Fibroblast of skin of scalp (primary cell): ENCODE measurements around the gene CCDC93. TPM values are rescaled to one million over a fixed set of nuclear protein-coding genes. Genes with fewer than 3 reads are reported as not detected.

Source experiments
- DNase-seq: peaks from one replicate; pipeline ENCODE4 v3.0.0-alpha.2; 2013
- polyA plus RNA-seq, 2 experiments: library from polyadenylated mRNA; unstranded; fragments of 120-200 nt; gene quantifications; one replicate each; pipeline ENCODE4 v1.2.1, GENCODE V29; 2013; ENCODE audit not compliant: insufficient read length in 2 of 2

CCDC93 gene
- polyA plus RNA-seq (2013, experiment 1 of 2; ENCODE audit: insufficient read length) = 15.6 TPM
- polyA plus RNA-seq (2013, experiment 2 of 2; ENCODE audit: insufficient read length) = 15.0 TPM

GRCh38 chr2:118013724-118014491 lies at the start of gene CCDC93:
TSS of gene CCDC93 (minus strand) at chr2:118014070. CDS start at chr2:118013995, 75 bp downstream.
- peak; percentile 85 for DNase-seq

GRCh38 chr2:118062669-118063068 lies 48.8 kb upstream of the CCDC93 start:
- no peak for DNase-seq

DNA sequence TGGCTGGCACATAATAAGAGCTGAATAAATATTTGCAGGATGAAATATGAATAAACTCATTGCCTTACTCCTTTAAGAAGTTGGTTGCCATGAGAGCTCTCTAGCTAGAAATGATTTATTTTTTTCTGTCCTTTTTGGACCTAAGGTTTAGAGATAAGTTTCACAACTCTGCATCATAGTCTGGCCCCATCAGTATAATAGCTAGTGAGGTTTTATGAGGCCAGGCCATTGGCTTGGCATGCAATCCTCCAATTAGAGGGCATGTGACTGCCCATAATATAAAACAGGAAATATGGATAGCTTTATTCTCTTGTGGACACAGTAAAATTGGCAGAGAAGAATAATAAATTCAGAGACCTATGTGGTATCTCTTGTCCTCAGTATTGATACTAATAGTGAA lies 48.2 kb upstream of the CCDC93 start:
- peak; percentile 14 for DNase-seq

DNA sequence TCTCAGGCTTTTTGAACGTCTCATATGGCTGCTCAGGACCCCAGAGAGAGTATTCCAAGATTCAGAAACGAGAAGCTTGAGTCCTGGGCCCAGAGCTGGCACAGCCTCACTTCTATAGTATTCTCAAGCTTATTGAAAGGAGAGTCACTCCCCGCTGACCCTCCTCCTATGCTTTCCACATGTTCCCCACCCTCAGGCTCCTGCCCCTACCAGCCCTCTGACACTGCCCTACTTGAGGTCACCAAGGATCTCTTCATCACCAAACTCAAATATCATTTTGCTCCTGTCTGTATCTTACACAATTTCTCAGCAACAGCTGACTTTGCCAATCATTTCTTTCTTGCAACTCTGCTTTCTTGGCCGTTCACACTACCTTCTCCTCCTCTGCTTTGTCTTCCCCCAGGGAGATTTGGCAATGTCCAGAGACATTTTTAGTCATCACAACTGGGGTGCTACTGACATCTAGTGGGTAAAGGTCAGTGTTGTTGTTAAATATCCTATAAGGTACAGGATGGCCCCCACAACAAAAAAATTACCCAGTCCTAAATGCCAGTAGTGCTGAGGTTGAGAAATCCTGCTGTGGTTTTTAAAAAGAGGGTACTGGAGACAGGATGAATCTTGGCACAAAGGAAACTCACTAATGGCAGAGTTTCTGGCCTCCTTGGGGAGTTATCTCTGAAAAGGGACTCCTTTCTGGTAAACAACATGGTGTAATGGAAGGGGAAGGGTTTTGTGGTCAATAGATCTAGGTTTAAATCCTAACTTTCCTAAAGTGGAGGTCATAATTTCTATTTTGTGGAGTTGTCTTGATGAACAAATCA lies 47.5 kb upstream of the CCDC93 start:
- DNase-seq = peak; percentile 75

GRCh38 chr2:118059919-118060478 lies 46.1 kb upstream of the CCDC93 start:
- peak; percentile 96 for DNase-seq

- DNase-seq = peak; percentile 40
These were observed 45.1 kb upstream of the CCDC93 start for GRCh38 chr2:118058951-118059350.

- no peak for DNase-seq
These were observed 42.9 kb upstream of the CCDC93 start for GRCh38 chr2:118056801-118057200.

DNA sequence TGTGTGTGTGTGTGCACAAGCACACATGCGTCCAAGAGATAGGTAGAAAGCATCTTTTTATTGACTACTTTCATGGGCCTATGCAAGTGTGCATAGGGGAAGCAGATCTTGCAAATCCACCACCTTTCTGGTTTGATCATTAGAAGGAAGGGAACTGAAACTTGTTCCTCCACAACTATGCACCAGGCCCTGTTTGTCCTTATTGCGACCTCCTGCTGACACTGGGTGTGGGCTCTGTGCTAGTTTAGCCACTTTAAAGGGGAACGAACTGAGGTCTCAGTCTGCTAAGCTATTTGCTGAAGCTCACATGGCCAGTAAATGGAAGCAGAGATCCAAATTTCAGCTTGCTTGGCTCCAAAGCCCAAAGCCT lies 42.3 kb upstream of the CCDC93 start:
- DNase-seq = no peak

DNA sequence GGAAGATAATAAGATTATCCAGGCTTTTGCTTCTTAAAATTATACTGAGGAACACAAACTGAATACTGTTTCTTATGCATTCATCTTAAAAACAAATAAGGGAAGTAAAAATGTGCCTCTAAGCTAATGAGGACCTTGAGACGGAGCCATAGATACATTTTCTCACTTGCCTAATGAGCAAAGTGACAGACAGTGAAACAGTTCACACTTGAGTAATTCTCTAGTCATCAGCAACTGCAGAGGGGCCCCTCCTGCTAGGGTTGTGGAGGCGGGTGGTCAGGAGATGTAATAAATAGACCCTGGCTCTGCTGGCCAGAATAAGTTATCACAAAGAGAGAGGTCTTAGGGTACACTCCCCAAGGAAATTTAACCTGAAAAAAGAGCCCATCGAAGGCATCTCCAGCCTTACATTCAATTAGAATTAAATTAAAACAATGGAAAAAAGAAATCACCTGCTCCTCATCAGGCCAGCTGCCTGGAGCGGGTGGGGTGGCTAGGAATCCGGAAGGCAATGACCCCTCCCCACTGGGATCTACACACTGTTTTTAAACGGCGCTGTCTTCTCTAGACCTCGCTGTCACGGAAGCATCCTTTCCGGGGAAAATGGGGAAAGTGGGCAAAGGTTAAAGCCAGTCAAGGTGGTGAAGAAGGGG lies 41.8 kb upstream of the CCDC93 start:
- DNase-seq = no peak

GRCh38 chr2:118054213-118055008 lies 40.5 kb upstream of the CCDC93 start:
- DNase-seq = no peak

GRCh38 chr2:118053681-118054080 lies 39.8 kb upstream of the CCDC93 start:
- DNase-seq = no peak

DNA sequence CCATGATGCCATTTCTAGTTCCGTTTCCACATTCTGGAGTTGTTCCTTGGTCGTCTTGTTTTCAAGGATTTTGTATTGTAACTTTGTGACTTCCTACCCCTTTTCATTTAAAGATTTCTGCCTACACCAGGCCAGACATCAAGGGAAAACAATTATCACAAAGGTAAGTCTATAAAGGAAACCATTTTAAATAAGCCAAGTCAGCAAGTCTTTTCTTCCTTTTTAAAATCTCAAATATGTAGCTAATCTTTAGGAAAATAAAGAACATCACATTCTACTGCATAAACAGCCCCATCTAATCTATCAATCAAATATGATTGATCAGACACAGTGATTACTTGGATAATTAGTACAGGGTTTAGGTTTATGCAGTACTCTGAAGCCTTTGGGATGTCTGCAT lies 38.6 kb upstream of the CCDC93 start:
- DNase-seq = no peak

DNA sequence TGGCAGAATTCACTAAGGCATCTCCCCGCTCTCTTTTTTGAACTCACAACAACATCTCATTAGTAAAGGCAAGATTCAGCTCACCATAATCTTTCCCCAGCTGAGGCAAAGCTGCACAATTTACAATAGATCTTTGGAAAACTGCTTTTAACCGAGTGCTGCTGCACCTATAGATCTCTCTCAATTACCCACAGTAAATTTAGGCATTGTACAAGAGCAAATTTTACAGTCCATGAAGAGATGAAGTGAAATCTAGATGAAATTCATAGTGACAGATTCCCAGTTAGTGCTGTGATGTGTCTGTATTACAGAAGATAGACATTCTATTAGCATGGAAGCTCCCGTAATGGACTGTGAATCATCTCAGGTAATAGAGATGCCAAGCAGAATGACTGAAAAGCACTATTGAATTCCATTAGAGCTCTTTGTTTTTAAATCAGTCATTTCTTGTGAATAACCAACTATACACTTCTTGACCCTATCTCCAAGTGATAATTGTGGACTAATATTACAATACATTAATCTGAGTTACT lies 38.0 kb upstream of the CCDC93 start:
- DNase-seq = no peak

DNA sequence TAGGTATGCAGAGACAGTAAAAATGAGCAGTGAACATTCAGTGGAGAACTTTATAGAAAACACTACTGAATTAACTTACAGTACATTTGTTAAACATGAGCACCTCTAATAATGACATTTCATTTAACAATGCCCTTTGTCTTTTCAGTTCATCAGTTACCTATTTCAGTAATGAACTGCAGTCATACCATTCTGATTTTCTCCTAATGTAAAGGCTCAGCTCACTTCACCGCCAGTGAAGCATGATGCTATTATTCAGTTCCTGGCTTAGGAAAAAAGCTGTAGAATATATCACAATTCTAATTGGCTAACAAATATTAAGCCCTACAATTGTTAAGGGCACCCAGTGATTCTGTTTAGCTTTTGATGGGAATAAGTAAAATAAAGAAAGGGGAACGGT lies 37.1 kb upstream of the CCDC93 start:
- no peak for DNase-seq

- no peak for DNase-seq
These were observed 36.5 kb upstream of the CCDC93 start for GRCh38 chr2:118050386-118050785.

- no peak for DNase-seq
These were observed 35.9 kb upstream of the CCDC93 start for GRCh38 chr2:118049816-118050140.

GRCh38 chr2:118049140-118049815 lies 35.4 kb upstream of the CCDC93 start:
- DNase-seq = no peak

- peak; percentile 7 for DNase-seq
These were observed 34.5 kb upstream of the CCDC93 start for GRCh38 chr2:118048401-118048800.

DNA sequence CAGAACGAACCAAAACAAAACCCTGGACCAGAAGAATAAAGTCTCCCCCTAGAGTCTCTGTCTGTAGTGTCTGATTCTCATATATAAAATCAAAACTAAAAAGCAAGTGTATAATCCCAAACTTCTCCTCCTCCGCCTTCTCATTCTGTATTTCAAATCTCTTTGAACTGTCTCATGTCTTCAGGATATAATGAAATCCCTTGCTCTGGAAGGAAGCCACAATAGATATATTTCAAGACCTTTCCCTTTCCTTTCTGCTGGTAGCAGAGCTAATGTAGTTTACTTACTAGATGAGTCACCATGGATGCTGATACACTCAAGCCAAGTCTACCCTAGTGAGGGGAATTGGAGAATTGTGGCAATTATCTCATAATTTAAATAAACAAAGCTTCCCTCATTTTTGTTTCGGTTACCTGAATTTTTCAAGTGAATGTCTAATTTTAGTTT lies 33.5 kb upstream of the CCDC93 start:
- DNase-seq = peak; percentile 49

GRCh38 chr2:118046634-118047210 lies 32.9 kb upstream of the CCDC93 start:
- peak; percentile 49 for DNase-seq

DNA sequence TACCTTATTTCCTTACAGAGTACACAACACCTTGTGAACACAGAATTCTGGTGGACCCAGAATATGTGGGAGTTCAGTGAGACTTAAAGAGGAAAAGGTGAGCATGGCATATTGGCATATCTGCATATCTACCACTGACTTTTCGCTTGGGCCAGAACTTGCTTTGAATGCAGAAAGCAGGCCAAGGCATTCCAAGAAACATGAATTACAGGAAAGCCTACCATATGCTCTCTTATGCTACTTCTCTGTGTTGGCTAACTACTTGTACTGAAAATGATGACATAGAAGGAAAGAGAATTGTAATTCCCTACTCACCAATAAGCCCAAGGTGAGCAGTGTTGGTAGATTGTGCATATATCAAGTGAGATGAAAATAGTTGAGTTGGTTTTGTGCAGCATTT lies 31.4 kb upstream of the CCDC93 start:
- no peak for DNase-seq
